Measurements from ENCODE around the gene C1orf232. TPM values are rescaled to one million over a fixed set of nuclear protein-coding genes. Genes with fewer than 3 reads are reported as not detected.

The C1orf232 gene
- total and polyA plus RNA-seq, 9 of the 15 experiments (the other 6 are each of a cell fraction or from before 2014, with no cell fraction given), result not detected

DNA sequence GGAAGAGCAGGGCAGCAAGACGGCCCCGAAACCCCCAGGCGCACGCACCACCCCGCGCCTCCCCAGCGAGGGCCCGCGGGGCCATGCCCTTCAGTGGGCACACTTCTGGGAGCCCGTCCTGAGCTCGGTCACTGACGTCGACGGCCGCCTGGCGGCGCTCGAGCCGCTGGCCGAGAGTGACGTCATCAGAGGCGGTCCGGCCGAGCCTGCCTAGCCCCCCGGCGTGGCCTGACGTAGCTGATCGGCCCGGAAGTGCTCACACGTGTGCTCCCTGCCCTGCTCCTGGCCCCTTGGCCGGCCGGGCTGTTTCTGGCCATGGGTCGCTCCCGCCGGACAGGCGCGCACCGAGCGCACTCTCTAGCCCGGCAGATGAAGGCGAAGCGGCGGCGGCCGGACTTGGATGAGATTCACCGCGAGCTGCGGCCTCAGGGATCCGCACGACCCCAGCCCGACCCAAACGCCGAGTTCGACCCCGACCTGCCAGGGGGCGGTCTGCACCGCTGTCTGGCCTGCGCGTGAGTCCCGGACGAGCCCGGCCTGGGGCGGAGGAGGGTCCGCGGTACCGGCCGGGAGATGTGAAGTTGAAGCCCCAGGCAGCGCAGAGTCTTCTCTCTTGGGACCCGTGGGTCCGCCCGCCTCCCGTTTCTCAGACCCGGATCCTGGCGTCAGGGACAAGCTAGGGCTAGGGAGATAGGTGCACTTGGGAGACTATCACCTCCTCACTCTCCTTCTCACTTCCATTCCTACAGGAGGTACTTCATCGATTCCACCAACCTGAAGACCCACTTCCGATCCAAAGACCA lies 1.1 kb upstream of the C1orf232 start, which contains the start of gene ZNF593 (continued):
- TF ChIP-seq, protein P1, sequence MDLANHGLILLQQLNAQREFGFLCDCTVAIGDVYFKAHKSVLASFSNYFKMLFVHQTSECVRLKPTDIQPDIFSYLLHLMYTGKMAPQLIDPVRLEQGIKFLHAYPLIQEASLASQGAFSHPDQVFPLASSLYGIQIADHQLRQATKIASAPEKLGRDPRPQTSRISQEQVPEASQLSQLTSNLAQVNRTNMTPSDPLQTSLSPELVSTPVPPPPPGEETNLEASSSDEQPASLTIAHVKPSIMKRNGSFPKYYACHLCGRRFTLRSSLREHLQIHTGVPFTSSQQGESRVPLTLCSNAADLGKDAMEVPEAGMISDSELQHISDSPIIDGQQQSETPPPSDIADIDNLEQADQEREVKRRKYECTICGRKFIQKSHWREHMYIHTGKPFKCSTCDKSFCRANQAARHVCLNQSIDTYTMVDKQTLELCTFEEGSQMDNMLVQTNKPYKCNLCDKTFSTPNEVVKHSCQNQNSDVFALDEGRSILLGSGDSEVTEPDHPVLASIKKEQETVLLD (IDR thresholded peaks at IDR 0.05), result no peak
- TF ChIP-seq KLF1 (tag; IDR thresholded peaks at IDR 0.05), result peak; percentile 90
- peak; percentile 20 for TF ChIP-seq POU5F1 (IDR thresholded peaks at IDR 0.05; ENCODE audit: borderline replicate concordance, low read depth, low read length, partially characterized antibody)
- no peak for TF ChIP-seq CBFB (CRISPR knock-in tag; IDR thresholded peaks at IDR 0.05)
- TF ChIP-seq CREM (IDR thresholded peaks at IDR 0.05; ENCODE audit: low read depth), result peak; percentile 100
- no peak for TF ChIP-seq SIX5 (IDR thresholded peaks at IDR 0.05; ENCODE audit: borderline replicate concordance in 1 of 2, insufficient read depth in 1 of 2, low read depth in 1 of 2, low read length in 2 of 2)
- no peak for TF ChIP-seq IFI16 (CRISPR knock-in tag; IDR thresholded peaks at IDR 0.05)
- TF ChIP-seq ZEB2 (IDR thresholded peaks at IDR 0.05), result no peak
- peak; percentile 81; the same call in 1 of the 2 replicates for TF ChIP-seq TCF7 (IDR thresholded peaks at IDR 0.05; ENCODE audit: borderline replicate concordance)
- TF ChIP-seq, protein P2, sequence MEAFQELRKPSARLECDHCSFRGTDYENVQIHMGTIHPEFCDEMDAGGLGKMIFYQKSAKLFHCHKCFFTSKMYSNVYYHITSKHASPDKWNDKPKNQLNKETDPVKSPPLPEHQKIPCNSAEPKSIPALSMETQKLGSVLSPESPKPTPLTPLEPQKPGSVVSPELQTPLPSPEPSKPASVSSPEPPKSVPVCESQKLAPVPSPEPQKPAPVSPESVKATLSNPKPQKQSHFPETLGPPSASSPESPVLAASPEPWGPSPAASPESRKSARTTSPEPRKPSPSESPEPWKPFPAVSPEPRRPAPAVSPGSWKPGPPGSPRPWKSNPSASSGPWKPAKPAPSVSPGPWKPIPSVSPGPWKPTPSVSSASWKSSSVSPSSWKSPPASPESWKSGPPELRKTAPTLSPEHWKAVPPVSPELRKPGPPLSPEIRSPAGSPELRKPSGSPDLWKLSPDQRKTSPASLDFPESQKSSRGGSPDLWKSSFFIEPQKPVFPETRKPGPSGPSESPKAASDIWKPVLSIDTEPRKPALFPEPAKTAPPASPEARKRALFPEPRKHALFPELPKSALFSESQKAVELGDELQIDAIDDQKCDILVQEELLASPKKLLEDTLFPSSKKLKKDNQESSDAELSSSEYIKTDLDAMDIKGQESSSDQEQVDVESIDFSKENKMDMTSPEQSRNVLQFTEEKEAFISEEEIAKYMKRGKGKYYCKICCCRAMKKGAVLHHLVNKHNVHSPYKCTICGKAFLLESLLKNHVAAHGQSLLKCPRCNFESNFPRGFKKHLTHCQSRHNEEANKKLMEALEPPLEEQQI (IDR thresholded peaks at IDR 0.05), result no peak; the same call in 1 of the 2 replicates
- TF ChIP-seq ARNT (IDR thresholded peaks at IDR 0.05), result no peak
- TF ChIP-seq ZNF644 (tag; IDR thresholded peaks at IDR 0.05; ENCODE audit: low read depth), result no peak
- TF ChIP-seq NR2C1 (IDR thresholded peaks at IDR 0.05), result peak; percentile 90
- TF ChIP-seq NR2C1 (tag; IDR thresholded peaks at IDR 0.05), result peak; percentile 95
- TF ChIP-seq, protein P3, sequence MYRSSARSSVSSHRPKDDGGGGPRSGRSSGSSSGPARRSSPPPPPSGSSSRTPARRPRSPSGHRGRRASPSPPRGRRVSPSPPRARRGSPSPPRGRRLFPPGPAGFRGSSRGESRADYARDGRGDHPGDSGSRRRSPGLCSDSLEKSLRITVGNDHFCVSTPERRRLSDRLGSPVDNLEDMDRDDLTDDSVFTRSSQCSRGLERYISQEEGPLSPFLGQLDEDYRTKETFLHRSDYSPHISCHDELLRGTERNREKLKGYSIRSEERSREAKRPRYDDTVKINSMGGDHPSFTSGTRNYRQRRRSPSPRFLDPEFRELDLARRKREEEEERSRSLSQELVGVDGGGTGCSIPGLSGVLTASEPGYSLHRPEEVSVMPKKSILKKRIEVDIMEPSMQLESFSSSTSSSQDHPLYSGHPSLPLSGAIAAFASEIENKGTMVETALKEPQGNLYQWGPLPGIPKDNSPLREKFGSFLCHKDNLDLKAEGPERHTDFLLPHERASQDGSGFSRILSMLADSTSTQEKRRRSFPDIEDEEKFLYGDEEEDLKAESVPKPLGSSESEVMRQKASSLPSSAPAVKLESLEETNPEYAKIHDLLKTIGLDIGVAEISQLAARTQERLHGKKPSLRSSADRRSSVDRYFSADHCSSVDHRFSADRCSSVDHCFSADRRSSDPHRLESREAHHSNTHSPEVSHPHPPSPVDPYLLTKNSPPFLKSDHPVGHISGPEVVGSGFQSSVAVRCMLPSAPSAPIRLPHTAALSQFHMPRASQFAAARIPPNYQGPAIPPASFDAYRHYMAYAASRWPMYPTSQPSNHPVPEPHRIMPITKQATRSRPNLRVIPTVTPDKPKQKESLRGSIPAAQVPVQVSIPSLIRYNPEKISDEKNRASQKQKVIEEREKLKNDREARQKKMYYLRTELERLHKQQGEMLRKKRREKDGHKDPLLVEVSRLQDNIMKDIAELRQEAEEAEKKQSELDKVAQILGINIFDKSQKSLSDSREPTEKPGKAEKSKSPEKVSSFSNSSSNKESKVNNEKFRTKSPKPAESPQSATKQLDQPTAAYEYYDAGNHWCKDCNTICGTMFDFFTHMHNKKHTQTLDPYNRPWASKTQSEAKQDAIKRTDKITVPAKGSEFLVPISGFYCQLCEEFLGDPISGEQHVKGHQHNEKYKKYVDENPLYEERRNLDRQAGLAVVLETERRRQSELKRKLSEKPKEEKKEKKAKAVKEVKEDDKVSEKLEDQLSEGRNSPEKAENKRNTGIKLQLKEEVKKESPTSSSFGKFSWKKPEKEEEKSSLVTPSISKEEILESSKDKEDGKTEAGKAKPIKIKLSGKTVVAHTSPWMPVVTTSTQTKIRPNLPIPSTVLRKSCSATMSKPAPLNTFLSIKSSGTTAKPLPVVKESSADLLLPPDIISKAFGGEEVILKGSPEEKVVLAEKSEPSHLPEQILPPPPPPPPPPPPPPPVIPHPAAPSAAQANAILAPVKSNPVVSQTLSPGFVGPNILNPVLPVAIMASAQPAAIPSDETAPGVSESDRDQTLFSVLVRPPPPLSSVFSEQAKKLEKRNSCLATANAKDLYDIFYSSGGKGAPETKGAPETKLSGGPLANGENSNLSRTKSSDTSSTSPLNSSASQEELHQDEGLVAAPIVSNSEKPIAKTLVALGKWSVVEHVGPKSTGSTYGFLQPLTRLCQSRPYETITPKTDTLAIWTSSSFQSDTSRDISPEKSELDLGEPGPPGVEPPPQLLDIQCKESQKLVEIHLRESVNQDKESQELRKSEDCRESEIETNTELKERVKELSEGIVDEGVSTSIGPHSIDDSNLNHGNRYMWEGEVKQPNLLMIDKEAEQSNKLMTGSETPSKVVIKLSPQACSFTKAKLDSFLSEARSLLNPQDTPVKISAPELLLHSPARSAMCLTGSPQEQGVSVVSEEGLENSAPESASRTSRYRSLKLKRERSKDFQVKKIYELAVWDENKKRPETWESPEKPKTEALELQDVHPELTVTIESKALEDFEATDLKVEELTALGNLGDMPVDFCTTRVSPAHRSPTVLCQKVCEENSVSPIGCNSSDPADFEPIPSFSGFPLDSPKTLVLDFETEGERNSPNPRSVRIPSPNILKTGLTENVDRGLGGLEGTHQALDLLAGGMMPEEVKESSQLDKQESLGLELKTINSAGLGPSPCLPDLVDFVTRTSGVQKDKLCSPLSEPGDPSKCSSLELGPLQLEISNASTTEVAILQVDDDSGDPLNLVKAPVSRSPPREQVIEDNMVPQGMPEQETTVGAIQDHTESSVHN (IDR thresholded peaks at IDR 0.05; ENCODE audit: borderline replicate concordance in 1 of 2, low read depth in 1 of 2), result no peak
